GM23338 (cell line): ENCODE data around the gene ING3. TPM values are rescaled to one million over a fixed set of nuclear protein-coding genes. Genes with fewer than 3 reads are reported as not detected.

Experiments used
- ATAC-seq: fragments of 200-7000 bp; cut with Tn5 transposase; 3 replicates; pipeline ENCODE4 v1.9.1; 2020
- DNase-seq: peaks from one replicate; pipeline ENCODE4 v3.0.0-alpha.2; 2015; ENCODE audit warnings: low spot score
- H2AFZ ChIP-seq: fragments of 200-600 bp; sonication (generic); 2 replicates; pipeline ENCODE4 v1.8.0; 2016; ENCODE audit warnings: antibody characterized with exemption, mild to moderate bottlenecking, moderate library complexity
- H3F3A ChIP-seq: fragments of 200-600 bp; sonication (generic); replicated peaks from 2 replicates; pipeline ENCODE4 v1.8.0; 2017; ENCODE audit warnings: antibody characterized with exemption, mixed run types, low read depth
- H3K27ac ChIP-seq: fragments of 200-600 bp; sonication (generic); 2 replicates; pipeline ENCODE4 v1.6.1; 2016; ENCODE audit warnings: low read depth
- H3K27me3 ChIP-seq: fragments of 200-600 bp; sonication (generic); 2 replicates; pipeline ENCODE4 v1.8.0; 2016; ENCODE audit warnings: mild to moderate bottlenecking, mixed run types, moderate library complexity; ENCODE audit not compliant: insufficient read depth
- H3K36me3 ChIP-seq: fragments of 200-600 bp; sonication (generic); 2 replicates; pipeline ENCODE4 v1.8.0; 2016; ENCODE audit warnings: mild to moderate bottlenecking; ENCODE audit not compliant: insufficient read depth
- H3K4me1 ChIP-seq: fragments of 200-600 bp; sonication (generic); 2 replicates; pipeline ENCODE4 v1.8.0; 2016; ENCODE audit warnings: mild to moderate bottlenecking, moderate library complexity; ENCODE audit not compliant: insufficient read depth
- H3K4me2 ChIP-seq: fragments of 200-600 bp; sonication (generic); 2 replicates; pipeline ENCODE4 v1.7.1; 2017; ENCODE audit warnings: mixed run types
- H3K4me3 ChIP-seq: fragments of 200-600 bp; sonication (generic); 2 replicates; pipeline ENCODE4 v1.6.1; 2016; ENCODE audit warnings: mixed run types
- H3K79me2 ChIP-seq: fragments of 200-600 bp; sonication (generic); replicated peaks from 2 replicates; pipeline ENCODE4 v1.8.0; 2017; ENCODE audit warnings: mild to moderate bottlenecking; ENCODE audit not compliant: insufficient read depth
- H3K9me2 ChIP-seq: fragments of 200-600 bp; sonication (generic); 2 replicates; pipeline ENCODE4 v1.8.0; 2017; ENCODE audit not compliant: insufficient read depth
- H4K20me1 ChIP-seq: fragments of 200-600 bp; sonication (generic); replicated peaks from 2 replicates; pipeline ENCODE4 v1.8.0; 2017; ENCODE audit warnings: mild to moderate bottlenecking; ENCODE audit not compliant: insufficient read depth
- H3K27ac Mint-ChIP-seq: 2 replicates; pipeline ENCODE4 v1.8.0; 2020; ENCODE audit warnings: inconsistent platforms, mild to moderate bottlenecking, moderate library complexity, mixed read lengths
- H3K27me3 Mint-ChIP-seq: 3 replicates; pipeline ENCODE4 v1.8.0; 2022; ENCODE audit warnings: low read depth, mild to moderate bottlenecking, moderate library complexity, mixed read lengths, inconsistent platforms; ENCODE audit not compliant: insufficient read depth, poor library complexity
- H3K36me3 Mint-ChIP-seq: 3 replicates; pipeline ENCODE4 v1.8.0; 2021; ENCODE audit warnings: low read depth, mild to moderate bottlenecking, inconsistent platforms, moderate library complexity, mixed read lengths
- H3K4me1 Mint-ChIP-seq: 3 replicates; pipeline ENCODE4 v1.8.0; 2020; ENCODE audit warnings: mild to moderate bottlenecking, inconsistent platforms, mixed read lengths
- H3K4me3 Mint-ChIP-seq: 3 replicates; pipeline ENCODE4 v1.8.0; 2021; ENCODE audit warnings: moderate library complexity, mild to moderate bottlenecking, inconsistent platforms, mixed read lengths
- H3K9me3 Mint-ChIP-seq: 3 replicates; pipeline ENCODE4 v1.8.0; 2020; ENCODE audit warnings: moderate library complexity, mild to moderate bottlenecking, inconsistent platforms, mixed read lengths
- CREB1 ChIP-seq: fragments of 250-450 bp; sonication (Bioruptor Pico); IDR thresholded peaks from 2 replicates; pipeline ENCODE4 v1.5.0; 2020; ENCODE audit warnings: low read depth, mild to moderate bottlenecking, moderate library complexity
- CTCF ChIP-seq, 2 experiments: fragments of 200-600 bp in 1 of 2; sonication (generic) in 1 of 2; conservative IDR thresholded peaks; 2 replicates each; pipeline versions ENCODE4 v1.5.1 to v1.6.1; 2016 to 2017; ENCODE audit warnings: antibody characterized with exemption in 2 of 2, low read depth in 2 of 2, mild to moderate bottlenecking in 2 of 2, moderate library complexity in 1 of 2
- EZH2phosphoT487 ChIP-seq: fragments of 200-600 bp; sonication (generic); IDR thresholded peaks from one replicate; pipeline ENCODE4 v1.8.1; 2018; ENCODE audit warnings: antibody characterized with exemption; ENCODE audit not compliant: unreplicated experiment
- JUNB ChIP-seq: IDR thresholded peaks from one replicate; pipeline ENCODE4 v1.6.1; 2016; ENCODE audit warnings: antibody characterized with exemption; ENCODE audit not compliant: unreplicated experiment
- STAT1 ChIP-seq: IDR thresholded peaks from one replicate; pipeline ENCODE4 v1.6.1; 2016; ENCODE audit warnings: antibody characterized with exemption; ENCODE audit not compliant: unreplicated experiment
- polyA plus RNA-seq: library from polyadenylated mRNA; unstranded; fragments of >200 nt; fragmentation: Nextera tagmentation; extraction: Ambion mirVana; gene quantifications from 2 replicates; pipeline ENCODE4 v1.2.1, GENCODE V29; 2016
- total RNA-seq: library from RNA; depleted of rRNA; stranded (reverse); fragments of >200 nt; shearing (Covaris generic); gene quantifications from 2 replicates; pipeline ENCODE4 v1.2.3, GENCODE V29; 2014
- TF ChIP-seq, protein P1 (sequence below): fragments of 250-450 bp; sonication (Bioruptor Pico); IDR thresholded peaks from 2 replicates; pipeline ENCODE4 v1.5.0; 2020; ENCODE audit warnings: mild to moderate bottlenecking, moderate library complexity

The ING3 gene
- total and polyA plus RNA-seq, 2 experiments from 2014 or later = 17.8 to 26.2 TPM

DNA sequence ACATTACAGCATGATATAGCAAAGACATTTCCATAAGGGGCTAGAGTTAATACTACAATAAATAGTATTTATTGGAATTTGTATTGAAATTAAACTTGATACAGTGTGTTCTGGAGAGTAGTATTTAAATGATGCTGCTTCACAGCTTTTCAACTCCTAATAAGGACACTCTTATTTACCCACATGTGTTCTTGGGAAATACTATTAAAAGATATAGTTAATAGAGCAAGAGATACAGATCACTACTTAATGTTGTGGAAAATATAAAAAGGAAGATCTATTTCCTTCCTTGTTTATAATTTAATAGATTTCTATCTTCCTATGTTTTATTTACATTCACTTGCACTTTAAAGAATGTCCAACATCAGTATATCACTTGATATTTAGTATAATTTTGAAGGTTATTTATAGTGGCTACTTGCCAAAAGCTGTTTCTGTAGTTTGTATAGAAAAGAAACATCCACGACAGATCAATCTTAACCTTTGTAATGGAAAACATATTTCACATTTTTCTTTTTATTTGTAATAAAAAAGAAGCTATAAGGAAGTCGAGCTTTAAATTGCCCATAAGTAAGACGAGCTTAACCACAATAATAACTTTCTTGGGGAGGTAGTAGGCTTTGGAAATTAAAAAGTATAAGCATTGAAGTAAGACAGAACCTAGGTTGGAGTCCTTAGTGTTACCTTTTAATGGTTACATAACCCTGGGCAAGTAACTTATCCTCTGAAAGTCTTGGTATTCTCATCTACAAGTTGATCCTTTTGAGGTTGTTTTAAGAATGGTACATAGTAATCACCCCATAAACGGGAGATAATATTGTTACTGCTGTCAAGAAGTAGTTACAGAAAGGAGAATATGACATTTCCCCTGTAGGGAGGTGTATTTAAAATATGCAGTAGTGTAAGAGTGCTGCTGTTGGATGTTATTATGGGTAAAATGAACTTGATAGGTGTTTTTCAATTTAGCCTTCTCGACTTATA, 70.7 kb downstream of the ING3 start:
- DNase-seq (no peak), ATAC-seq (no peak)
- H3K9me3 Mint-ChIP-seq = no peaks in the 10 kb centered on the region
- Histone ChIP-seq H4K20me1 (no peaks in the 10 kb centered on the region), H3K4me3 (no peak overlapping the region), H2AFZ (no peak overlapping the region), H3K4me1 (no peaks in the 10 kb centered on the region), H3K79me2 (no peaks in the 10 kb centered on the region), H3K27me3 (no peaks in the 10 kb centered on the region), H3K27ac (no peak overlapping the region), H3K9me2 (no peaks in the 10 kb centered on the region), H3K4me2 (no peak overlapping the region), H3F3A (no peaks in the 10 kb centered on the region), H3K36me3 (no peaks in the 10 kb centered on the region)
- H3K4me3 Mint-ChIP-seq = no peak overlapping the region
- H3K27ac Mint-ChIP-seq = no peak overlapping the region
- peaks cover 1% of the 10 kb centered on the region; the same call in 1 of the 3 replicates for H3K4me1 Mint-ChIP-seq
- H3K36me3 Mint-ChIP-seq = no peaks in the 10 kb centered on the region
- H3K27me3 Mint-ChIP-seq = peaks cover 2% of the 10 kb centered on the region
- TF ChIP-seq CREB1 (CRISPR knock-in tag) (no peak), JUNB (no peak), CTCF (conservative IDR thresholded peaks at IDR 0.05; ENCODE audit: low read depth in 2 of 2) (no peak), STAT1 (no peak), EZH2phosphoT487 (no peak)
- TF ChIP-seq, protein P1, sequence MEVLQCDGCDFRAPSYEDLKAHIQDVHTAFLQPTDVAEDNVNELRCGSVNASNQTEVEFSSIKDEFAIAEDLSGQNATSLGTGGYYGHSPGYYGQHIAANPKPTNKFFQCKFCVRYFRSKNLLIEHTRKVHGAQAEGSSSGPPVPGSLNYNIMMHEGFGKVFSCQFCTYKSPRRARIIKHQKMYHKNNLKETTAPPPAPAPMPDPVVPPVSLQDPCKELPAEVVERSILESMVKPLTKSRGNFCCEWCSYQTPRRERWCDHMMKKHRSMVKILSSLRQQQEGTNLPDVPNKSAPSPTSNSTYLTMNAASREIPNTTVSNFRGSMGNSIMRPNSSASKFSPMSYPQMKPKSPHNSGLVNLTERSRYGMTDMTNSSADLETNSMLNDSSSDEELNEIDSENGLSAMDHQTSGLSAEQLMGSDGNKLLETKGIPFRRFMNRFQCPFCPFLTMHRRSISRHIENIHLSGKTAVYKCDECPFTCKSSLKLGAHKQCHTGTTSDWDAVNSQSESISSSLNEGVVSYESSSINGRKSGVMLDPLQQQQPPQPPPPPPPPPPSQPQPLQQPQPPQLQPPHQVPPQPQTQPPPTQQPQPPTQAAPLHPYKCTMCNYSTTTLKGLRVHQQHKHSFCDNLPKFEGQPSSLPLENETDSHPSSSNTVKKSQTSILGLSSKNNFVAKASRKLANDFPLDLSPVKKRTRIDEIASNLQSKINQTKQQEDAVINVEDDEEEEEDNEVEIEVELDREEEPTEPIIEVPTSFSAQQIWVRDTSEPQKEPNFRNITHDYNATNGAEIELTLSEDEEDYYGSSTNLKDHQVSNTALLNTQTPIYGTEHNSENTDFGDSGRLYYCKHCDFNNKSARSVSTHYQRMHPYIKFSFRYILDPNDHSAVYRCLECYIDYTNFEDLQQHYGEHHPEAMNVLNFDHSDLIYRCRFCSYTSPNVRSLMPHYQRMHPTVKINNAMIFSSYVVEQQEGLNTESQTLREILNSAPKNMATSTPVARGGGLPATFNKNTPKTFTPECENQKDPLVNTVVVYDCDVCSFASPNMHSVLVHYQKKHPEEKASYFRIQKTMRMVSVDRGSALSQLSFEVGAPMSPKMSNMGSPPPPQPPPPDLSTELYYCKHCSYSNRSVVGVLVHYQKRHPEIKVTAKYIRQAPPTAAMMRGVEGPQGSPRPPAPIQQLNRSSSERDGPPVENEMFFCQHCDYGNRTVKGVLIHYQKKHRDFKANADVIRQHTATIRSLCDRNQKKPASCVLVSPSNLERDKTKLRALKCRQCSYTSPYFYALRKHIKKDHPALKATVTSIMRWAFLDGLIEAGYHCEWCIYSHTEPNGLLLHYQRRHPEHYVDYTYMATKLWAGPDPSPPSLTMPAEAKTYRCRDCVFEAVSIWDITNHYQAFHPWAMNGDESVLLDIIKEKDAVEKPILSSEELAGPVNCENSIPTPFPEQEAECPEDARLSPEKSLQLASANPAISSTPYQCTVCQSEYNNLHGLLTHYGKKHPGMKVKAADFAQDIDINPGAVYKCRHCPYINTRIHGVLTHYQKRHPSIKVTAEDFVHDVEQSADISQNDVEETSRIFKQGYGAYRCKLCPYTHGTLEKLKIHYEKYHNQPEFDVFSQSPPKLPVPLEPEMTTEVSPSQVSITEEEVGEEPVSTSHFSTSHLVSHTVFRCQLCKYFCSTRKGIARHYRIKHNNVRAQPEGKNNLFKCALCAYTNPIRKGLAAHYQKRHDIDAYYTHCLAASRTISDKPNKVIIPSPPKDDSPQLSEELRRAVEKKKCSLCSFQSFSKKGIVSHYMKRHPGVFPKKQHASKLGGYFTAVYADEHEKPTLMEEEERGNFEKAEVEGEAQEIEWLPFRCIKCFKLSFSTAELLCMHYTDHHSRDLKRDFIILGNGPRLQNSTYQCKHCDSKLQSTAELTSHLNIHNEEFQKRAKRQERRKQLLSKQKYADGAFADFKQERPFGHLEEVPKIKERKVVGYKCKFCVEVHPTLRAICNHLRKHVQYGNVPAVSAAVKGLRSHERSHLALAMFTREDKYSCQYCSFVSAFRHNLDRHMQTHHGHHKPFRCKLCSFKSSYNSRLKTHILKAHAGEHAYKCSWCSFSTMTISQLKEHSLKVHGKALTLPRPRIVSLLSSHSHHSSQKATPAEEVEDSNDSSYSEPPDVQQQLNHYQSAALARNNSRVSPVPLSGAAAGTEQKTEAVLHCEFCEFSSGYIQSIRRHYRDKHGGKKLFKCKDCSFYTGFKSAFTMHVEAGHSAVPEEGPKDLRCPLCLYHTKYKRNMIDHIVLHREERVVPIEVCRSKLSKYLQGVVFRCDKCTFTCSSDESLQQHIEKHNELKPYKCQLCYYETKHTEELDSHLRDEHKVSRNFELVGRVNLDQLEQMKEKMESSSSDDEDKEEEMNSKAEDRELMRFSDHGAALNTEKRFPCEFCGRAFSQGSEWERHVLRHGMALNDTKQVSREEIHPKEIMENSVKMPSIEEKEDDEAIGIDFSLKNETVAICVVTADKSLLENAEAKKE (CRISPR knock-in tag) = no peak
